Activated CD8-positive, alpha-beta memory T cell treated with anti-CD3 and anti-CD28 coated beads, Interleukin-2, amount 50 U/mL, for 1 hour (primary cell): ENCODE data around the gene CAMK1D.
"Not testable (repeated sequence)": the region's sequence is repeated elsewhere in the genome, so short reads cannot be mapped to it uniquely, and the experiment has no call there.

Experiments used
- DNase-seq: peaks from one replicate; pipeline ENCODE4 v3.0.0-alpha.2; 2020; ENCODE audit errors: extremely low read depth

Gene CAMK1D

GRCh38 chr10:12518024-12518423 lies 168.7 kb downstream of the CAMK1D start:
- DNase-seq, result no peak

GRCh38 chr10:12521423-12521822 lies 172.1 kb downstream of the CAMK1D start:
- no peak for DNase-seq

GRCh38 chr10:12526311-12526710 lies 177.0 kb downstream of the CAMK1D start:
- no peak for DNase-seq

- no peak for DNase-seq
Measured at GRCh38 chr10:12529976-12530375, 180.6 kb downstream of the CAMK1D start.

GRCh38 chr10:12531305-12532220 lies 182.2 kb downstream of the CAMK1D start:
- no peak for DNase-seq

GRCh38 chr10:12533151-12533550 lies 183.8 kb downstream of the CAMK1D start:
- no peak for DNase-seq

GRCh38 chr10:12533723-12534122 lies 184.4 kb downstream of the CAMK1D start:
- no peak for DNase-seq

- DNase-seq, result no peak
Measured at GRCh38 chr10:12534824-12535223, 185.5 kb downstream of the CAMK1D start.

- DNase-seq, result no peak
Measured at GRCh38 chr10:12535656-12536055, 186.3 kb downstream of the CAMK1D start.

- DNase-seq, result no peak
Measured at GRCh38 chr10:12538491-12538995, 189.2 kb downstream of the CAMK1D start.

GRCh38 chr10:12539350-12540164 lies 190.2 kb downstream of the CAMK1D start:
- no peak for DNase-seq

- DNase-seq, result no peak
Measured at GRCh38 chr10:12540341-12540781, 191.0 kb downstream of the CAMK1D start.

- no peak for DNase-seq
Measured at GRCh38 chr10:12541446-12542067, 192.2 kb downstream of the CAMK1D start.

- no peak for DNase-seq
Measured at GRCh38 chr10:12542133-12542670, 192.9 kb downstream of the CAMK1D start.

GRCh38 chr10:12543589-12543988 lies 194.2 kb downstream of the CAMK1D start:
- DNase-seq, result no peak

- DNase-seq, result not testable (repeated sequence)
Measured at GRCh38 chr10:12546160-12546802, 196.9 kb downstream of the CAMK1D start.

- DNase-seq, result no peak
Measured at GRCh38 chr10:12547301-12547771, 198.0 kb downstream of the CAMK1D start.

- DNase-seq, result no peak
Measured at GRCh38 chr10:12549297-12549696, 199.9 kb downstream of the CAMK1D start.

GRCh38 chr10:12550994-12551393 lies 201.6 kb downstream of the CAMK1D start:
- no peak for DNase-seq

- DNase-seq, result no peak
Measured at GRCh38 chr10:12556039-12556438, 206.7 kb downstream of the CAMK1D start.

- no peak for DNase-seq
Measured at GRCh38 chr10:12559578-12560178, 210.3 kb downstream of the CAMK1D start.
